HG02943 (cell line): Measurements from ENCODE around the gene PPP2R2B.

Experiments used
- ATAC-seq: cut with Tn5 transposase; IDR thresholded peaks from one replicate; pipeline ENCODE4 v1.9.1; 2021; ENCODE audit warnings: mild to moderate bottlenecking, low read depth, moderate library complexity; ENCODE audit not compliant: unreplicated experiment

The PPP2R2B gene

DNA sequence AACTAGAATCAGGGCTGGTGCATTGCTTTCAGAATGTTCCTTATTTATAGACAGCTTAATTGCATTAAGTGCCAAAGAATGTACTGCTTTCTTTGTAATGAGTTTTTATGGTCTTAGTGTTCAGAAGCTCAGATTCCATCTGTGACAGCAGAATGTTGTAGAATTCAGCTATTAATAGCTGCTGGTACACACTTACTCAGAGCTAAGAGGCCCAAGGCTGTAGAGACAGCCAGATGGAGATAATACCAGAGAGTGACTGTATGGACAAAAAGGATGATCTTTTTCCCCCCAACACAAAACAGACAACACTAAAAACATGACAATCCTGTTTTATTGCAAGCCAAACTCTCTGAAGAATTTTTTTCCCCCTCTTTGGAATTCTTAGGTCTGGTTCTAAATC is 50.2 kb downstream of the PPP2R2B start:
- no peak for ATAC-seq

DNA sequence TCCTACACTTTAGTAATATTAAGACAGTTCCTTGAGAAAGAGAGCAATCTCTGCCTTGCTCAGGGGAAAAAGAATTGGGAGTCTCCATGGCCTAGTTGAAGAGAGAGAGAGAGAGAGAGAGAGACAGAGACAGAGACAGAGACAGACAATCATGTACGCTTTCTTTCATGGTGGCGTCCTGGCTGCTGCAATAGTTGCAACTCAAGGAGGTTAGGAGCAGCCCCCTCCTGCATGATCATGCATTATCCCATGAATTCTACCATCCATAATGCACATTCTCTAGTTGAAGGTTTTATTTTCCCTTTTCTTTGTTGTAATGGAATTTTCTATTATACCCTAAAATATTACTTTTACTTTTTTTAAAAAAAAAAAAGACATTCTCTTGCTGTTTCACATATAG is 50.7 kb downstream of the PPP2R2B start:
- ATAC-seq = no peak

DNA sequence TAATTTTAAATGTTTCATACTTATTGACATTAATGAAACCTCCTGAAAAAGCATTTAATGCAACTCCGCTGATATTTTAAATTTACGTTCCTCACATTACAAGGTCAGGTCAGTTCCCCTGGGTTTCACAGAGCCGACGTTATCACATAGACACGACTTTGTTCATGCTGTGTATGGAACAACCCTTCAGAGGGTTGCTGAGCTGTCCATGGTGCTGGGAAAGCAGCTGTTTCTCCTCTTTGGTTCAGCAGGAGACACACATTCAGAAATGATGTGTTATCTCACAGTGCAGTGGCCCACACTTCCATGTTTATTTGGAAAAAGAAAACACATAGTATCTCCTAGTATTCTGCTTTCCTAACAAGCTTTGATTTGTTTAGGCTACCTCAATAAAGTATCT is 53.5 kb downstream of the PPP2R2B start:
- no peak for ATAC-seq

DNA sequence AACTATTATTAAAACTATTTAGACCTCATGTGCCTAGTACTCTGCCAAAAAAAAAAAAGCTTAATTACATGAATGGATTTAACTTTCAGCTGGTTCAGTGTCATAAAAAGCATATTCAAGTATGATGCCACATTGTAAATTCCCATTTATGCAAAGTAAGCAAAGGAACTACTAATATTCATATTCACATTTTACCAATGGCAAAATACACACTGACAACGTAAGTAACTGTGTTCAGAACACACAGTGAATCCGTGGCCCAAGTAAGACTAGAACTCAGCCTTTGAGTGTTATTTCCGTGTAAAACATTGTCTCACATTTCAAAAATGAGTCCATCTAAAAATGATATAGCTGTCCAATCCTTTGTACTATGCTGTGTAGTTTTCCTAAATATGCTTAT is 56.8 kb downstream of the PPP2R2B start:
- no peak for ATAC-seq

DNA sequence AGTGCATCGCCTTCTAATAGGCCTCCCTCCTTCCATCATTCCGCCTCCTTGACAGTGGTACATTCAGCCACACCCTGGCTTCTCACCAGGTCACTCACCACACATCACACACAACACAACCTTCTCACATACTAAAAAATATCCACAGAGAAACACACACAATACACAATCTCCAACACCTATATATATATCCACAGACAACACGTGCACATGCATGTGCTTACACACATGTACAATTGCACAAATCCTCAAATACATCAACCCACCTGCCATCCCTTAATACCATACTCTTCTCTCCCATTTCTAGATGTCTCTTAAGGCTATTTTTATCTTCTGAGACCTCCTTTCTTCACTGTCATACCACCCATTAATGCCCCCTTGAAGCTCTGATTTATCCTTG is 57.6 kb downstream of the PPP2R2B start:
- ATAC-seq = no peak

DNA sequence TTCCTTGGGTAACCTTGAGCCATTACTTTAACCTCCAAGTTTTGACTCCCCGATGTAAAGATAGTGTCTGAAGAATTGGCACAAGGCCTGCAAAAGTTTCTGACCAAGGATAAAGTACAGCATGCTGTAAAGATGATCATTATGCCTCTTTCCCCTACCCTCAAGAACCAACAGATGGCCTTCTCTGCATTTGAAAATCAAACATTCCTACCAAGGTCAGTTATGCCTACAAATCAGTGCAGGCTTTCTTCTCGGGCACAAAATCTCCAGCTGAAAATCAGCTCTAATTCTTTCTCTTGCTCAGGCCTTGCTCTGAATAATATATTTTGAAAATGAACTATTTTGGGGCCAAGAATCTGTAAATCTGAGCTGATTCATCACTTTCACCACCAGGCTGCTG is 59.7 kb downstream of the PPP2R2B start:
- no peak for ATAC-seq

DNA sequence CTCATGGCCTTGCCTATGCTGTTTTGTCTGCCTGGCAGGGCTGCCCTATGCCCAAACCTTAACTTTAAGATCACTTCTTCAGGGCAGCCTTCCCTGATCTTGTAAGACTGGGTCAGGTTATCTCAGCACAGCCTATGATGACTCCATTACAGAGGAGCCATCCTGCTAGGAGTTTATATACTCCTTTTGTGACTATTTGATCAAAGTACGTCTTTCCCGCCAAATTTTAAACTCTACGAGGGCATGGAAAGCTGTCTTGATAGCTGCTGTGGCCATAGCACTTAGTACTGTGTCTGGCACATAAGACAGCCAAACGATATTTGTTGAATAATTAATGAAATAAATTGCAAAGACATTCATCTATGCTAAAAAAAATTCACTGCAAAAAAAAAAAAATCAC is 60.6 kb downstream of the PPP2R2B start:
- no peak for ATAC-seq

DNA sequence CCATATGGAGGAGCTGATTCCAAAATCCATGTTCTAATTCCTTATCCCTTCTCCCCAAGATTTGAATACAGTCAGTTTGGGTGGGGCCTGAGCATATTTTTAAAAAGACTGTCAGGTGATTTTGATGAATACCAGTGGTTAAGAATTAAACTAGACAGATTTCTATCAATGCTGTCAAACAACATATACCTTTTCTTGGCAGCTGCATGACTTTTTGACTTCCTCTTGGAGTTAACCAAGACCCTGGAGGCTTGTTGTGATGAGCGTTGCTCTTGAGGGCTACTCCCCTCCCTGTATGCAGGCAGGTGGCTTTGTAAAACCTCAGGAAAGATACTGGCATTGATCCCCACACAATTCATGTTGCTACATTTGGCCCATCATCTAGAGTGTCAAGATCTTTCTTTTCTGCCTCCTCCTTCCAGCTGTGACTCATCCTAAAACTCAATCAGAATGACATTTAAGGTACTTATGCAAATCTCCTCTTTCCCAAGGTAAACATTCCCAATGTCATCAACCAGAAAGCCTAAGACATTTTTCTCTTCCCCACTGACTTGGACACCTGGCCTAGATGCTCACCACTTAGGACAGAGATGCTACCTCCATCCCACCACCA is 61.7 kb downstream of the PPP2R2B start:
- no peak for ATAC-seq

DNA sequence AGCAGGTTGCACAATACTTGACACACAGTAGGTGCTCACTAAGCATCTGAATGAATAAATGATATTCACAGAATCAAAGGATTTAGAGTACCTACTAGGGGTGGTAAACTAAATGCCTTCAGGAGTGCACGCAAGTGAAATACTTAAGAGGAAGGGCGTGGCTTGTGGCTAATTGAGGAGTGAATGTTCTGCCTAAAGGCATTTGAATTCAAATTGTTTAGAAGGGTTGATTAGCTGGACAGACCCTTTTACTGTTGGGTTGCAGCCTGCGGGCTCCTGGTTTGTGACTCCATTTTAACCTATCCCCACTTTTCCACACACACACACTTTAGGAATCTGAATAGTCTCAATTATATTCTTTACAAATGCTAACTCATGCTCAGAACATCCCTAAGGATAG is 63.1 kb downstream of the PPP2R2B start:
- no peak for ATAC-seq

DNA sequence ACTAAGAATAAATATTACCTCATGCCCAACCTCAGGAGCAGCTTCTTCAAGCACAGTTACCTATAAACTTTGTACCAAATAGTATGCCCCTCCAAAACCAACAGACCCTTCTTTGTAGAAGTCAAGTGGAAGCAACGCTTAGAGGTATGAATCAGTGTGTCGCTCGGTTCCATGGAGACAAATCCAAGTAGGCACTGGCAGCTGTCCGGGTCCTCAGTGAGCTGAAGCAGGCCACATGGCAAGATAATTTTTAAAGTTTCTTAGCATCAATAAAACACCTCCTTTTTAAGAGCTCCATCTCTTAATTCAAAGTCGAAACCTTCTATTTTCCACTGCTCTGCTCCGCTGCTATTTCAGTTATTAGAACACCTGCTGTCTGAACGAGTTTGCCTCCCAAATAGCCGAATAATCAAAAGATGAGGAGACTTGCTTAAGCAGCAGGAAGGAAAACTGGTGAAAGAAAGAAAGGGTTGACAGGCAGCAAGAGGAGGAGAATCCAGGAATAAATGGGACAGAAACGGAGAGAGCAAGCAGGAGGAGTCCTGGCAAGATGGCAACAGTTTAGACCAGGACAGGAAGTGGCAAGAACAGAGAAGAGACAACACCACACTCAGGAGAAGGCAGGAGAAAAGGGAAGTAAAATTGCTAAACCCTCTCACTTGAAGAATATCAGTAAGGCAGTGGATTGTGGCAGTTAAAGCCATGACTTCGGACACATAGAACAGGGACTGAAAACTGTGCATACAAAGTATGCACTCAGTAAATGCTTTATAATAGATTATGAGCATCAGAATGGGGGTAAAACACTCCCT is 65.0 kb downstream of the PPP2R2B start:
- peak; percentile 90 for ATAC-seq

DNA sequence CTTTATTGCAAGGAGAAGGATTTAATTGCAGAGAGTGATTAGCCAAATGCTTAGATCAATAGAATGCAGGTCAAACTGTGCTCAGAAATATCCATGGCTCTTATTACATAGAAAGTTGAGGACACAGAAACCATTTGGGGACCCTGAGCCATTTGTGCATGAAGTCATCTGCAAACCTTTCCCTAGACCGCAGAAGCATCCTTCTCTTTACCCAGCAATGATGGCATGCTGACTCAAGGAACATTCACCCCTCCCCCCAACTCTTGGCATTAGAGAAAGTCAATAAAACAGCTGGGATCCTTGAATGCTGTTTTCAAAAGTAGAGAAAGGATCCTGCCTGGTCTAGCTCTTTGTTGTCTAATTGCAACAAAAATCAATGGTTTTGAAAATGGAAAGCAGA is 73.5 kb downstream of the PPP2R2B start:
- no peak for ATAC-seq

DNA sequence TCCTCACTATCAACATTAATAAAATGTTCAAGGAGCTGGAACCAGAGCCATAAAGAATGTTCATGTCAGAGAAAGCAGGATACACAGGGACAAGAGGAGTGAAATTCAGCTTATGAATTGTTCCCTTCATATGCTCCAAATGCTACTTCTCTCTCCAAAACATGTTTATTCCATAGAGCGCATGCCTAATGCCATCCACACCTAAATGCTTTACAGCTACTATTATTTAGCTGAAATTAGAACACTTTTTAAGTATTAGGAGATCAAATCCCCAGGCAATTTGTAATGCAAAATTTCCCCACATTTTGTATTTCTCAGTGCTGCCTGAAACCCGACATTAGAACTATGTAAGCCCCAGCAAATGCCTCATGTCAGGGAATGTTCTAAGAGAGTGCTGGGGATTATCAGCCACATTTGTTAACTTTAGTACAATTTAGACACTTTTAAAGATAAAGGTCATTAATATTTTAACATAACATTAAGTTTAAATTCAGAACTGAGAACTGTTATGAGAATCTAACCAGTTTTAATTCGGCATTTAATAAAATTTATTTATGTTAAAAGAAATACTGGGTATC is 75.5 kb downstream of the PPP2R2B start:
- ATAC-seq = no peak

DNA sequence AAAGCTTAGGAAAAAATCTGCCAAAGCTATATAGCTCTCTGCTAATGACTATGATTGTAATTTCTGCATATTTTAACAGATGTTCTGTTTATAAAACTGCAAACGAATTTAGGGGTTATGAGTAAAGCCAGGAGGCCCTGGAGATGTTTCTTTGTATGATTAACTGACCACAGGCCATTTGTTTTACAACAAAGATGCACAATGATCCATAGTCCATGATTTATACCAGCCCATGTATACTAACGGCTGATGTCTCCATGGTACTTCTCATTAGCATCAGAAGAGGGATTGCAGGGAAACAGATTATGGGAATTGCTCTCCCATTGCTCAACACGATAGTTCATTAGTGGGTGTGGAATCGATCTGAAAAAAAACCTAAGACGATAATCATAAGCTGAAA is 78.9 kb downstream of the PPP2R2B start:
- no peak for ATAC-seq

DNA sequence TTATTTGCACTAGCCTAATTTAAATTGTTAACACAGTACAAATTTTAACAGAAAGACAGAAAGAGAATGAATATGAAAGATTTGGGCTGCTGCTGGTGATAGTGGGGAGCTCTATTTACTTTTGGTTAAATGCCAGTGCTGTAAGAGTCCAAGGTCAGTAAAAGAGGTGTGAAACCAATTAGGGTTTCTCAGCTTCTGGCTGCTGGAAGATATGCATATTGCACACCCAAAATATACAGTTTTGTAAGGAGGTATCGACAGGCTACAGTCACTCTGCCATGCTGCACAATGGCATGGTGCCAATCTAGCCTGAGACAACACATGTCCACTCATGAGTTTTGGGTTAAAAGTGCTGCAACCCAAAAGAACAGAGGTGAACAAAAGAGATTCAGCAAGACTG is 79.3 kb downstream of the PPP2R2B start:
- no peak for ATAC-seq

DNA sequence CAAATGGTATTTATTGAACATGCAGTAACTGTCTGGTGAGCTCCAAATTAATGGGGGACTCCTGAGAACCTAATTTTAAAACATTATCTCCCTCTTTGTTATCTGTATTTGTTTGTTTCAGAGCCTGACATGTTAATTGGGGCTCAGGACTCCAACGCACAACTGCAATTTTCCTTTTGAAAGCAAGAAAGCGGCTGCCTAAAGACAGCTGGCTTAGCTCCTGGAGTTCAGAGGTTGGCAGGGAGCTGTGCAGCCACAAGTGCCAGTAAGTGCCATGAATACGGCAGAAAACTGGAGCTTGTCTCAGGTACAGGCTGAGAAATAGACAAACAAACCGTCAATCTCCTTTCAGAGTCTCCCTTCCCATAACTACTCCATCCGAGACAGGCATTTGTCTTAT is 80.9 kb downstream of the PPP2R2B start:
- no peak for ATAC-seq

DNA sequence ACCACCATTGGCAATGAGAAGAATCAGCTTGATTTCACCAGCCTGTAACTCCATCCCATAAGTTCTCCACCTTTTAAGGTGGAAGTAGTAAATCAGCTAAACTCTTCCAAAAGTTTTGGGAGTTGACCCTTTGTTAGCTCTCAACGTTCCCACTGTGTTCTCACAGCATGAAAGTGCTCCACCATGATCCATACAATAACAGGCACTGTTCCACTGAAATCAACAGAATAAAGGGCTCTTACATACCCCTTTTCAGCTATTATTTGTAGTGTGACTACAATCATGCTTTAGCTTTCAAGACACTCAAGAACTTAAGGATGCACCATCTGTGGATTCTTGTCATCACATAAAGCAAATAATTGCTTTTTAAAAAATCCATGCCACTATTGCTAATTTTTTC is 81.6 kb downstream of the PPP2R2B start:
- ATAC-seq = no peak

DNA sequence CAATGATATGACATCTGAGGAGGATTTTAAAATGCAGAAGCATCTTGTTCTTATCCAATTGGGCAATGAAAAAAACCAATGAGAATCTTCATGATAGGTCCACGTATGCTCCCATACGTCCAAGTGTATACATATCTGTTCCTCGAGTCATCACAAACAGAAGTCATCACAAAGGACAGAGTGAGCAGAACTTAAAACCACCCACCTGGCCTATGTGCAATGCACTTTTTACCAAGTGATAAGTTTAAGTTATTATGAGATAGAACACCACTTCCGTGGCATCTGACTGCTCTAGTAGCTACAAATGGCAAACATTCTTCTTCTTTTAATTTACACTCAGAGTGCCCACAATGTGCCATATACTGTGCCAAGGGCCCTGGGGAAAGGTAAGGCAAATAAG is 82.4 kb downstream of the PPP2R2B start:
- ATAC-seq = no peak

DNA sequence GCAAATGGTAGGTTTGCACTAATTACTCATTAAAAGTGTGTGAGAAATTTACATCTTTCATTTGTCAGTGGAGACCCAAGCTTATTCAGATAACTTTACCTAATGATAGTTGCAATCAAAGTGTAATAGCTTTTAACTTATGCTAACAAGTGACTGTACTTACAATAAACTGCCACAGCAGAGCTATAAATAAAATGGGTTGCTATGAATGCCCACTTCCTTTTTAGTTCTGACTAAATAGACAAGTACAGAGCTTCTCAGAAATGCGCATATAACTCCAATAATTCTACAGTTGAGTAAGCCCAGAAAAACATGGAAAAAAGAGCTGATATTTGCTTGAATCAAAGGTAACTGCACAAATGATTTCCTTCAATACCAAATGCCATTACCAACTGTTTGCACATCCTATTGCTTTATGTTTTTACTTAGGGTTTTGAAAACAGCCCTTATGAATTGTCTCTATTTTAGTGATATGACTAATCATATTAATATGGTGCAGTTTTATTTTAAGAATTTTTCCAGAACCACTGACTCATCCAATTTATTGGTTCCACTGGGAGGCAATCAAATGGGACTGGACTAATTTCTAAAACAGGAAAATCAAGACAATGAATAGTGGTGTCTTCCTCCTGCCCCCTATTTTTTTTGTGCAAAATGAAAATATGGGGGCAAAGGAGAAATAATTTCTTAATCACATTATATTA is 84.1 kb downstream of the PPP2R2B start:
- ATAC-seq = no peak

DNA sequence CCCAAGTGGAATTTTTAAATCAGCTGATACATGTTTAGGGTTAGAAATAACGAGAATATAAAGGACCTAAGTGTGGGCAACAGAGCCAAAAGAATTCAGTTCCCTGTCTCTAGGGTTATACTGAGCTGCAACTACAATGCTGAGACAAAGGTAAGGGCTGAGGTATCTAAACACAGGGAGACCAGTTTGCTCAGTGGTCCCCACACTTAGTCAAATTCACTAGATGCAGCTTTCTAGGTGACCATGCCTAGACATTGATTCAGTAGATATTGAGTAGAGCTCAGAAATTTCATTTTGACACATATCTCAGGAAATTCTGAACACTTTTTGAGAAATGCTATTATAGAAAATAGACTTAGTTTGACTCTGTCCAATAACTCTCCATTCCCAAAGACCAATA is 84.8 kb downstream of the PPP2R2B start:
- no peak for ATAC-seq

DNA sequence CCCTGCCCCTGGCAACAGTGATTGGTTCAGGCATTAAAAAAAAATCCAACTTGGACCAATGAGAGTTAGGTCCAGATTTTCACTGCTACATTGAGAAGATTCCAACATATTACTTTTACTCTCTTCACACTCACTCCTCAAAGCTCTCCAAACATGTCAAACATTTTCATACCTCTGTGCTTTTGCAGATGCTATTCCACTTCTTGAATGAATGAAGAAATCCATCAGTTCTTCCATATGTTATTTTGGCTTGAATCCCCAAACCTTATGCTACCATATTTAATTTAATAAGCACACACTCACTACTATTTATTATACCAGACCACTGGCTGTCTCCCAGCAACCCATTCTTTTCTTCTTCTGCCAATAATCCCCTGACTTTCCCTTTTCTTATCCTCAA is 87.1 kb downstream of the PPP2R2B start:
- no peak for ATAC-seq
